ENCODE data around the gene SLC22A3. TPM values are rescaled to one million over a fixed set of nuclear protein-coding genes. Genes with fewer than 3 reads are reported as not detected.

The SLC22A3 gene
- polyA plus RNA-seq, 1 of the 3 experiments (the other 2 are of a cell fraction): not detected

- no peak overlapping the region for H3K4me2 ChIP-seq
- H3F3A ChIP-seq (replicated peaks; ENCODE audit: insufficient read depth): no peaks in the 10 kb centered on the region
- POLR2A ChIA-PET: no interaction called here
- H3K27ac ChIP-seq (ENCODE audit: low read depth in 2 of 2, low read length in 1 of 2): no peak overlapping the region
- peaks cover 31% of the 10 kb centered on the region; the same call in 1 of the 2 replicates for H3K27me3 ChIP-seq (ENCODE audit: insufficient read depth)
- H3K4me3 ChIP-seq (ENCODE audit: low read depth in 2 of 2, low read length in 1 of 2): no peak overlapping the region
- no peaks in the 10 kb centered on the region for H3K9me2 ChIP-seq
- TF ChIP-seq USF2 (IDR thresholded peaks at IDR 0.05; ENCODE audit: borderline replicate concordance, low read depth, low read length) (no peak), SMC3 (IDR thresholded peaks at IDR 0.05; ENCODE audit: low read depth, low read length) (no peak), CHD2 (IDR thresholded peaks at IDR 0.05; ENCODE audit: low read length, partially characterized antibody) (no peak), NRF1 (IDR thresholded peaks at IDR 0.05; ENCODE audit: low read depth, low read length) (no peak), SIN3A (IDR thresholded peaks at IDR 0.05; ENCODE audit: borderline replicate concordance, low read depth, low read length) (no peak), JUND (IDR thresholded peaks at IDR 0.05) (no peak), POLR2AphosphoS5 (IDR thresholded peaks at IDR 0.05; ENCODE audit: low read depth, low read length) (no peak), ELF1 (IDR thresholded peaks at IDR 0.05) (no peak), YY1 (IDR thresholded peaks at IDR 0.05; ENCODE audit: low read depth) (no peak), RCOR1 (IDR thresholded peaks at IDR 0.05; ENCODE audit: low read length) (no peak), ZBTB33 (IDR thresholded peaks at IDR 0.05; ENCODE audit: borderline replicate concordance, low read depth) (no peak), RXRA (IDR thresholded peaks at IDR 0.05; ENCODE audit: borderline replicate concordance, low read depth) (no peak), USF1 (IDR thresholded peaks at IDR 0.05; ENCODE audit: borderline replicate concordance, low read depth) (no peak), IRF3 (IDR thresholded peaks at IDR 0.05; ENCODE audit: low read depth, low read length) (no peak), RFX5 (IDR thresholded peaks at IDR 0.05; ENCODE audit: low read length) (no peak), MEF2A (IDR thresholded peaks at IDR 0.05; ENCODE audit: borderline replicate concordance, low read depth) (no peak), FOXJ3 (CRISPR knock-in tag; IDR thresholded peaks at IDR 0.05) (no peak), REST (IDR thresholded peaks at IDR 0.05; ENCODE audit: low read depth, low read length) (no peak), MXI1 (IDR thresholded peaks at IDR 0.05; ENCODE audit: low read depth, low read length) (no peak), EZH2phosphoT487 (IDR thresholded peaks at IDR 0.05; ENCODE audit: borderline replicate concordance, low read depth) (no peak)
- under 1% methylated on average over 3 of the region's 3 CpGs for WGBS (ENCODE audit: low lambda C conversion rate)
- CTCF ChIA-PET: no interaction called here
- H2AFZ ChIP-seq (ENCODE audit: low read depth): no peak overlapping the region
- H3K36me3 ChIP-seq (replicated peaks in 1 of 2; ENCODE audit: control insufficient read depth in 1 of 2, insufficient read depth in 2 of 2, low read length in 1 of 2): no peaks in the 10 kb centered on the region
- no peaks in the 10 kb centered on the region for H3K9me3 ChIP-seq
- no peaks in the 10 kb centered on the region for H4K20me1 ChIP-seq (ENCODE audit: insufficient read depth)
- H3K9ac ChIP-seq: no peak overlapping the region
- H3K79me2 ChIP-seq (ENCODE audit: insufficient read depth): no peaks in the 10 kb centered on the region
- no peaks in the 10 kb centered on the region for H3K4me1 ChIP-seq (ENCODE audit: control insufficient read depth in 1 of 2, insufficient read depth in 2 of 2, low read depth in 1 of 2, low read length in 1 of 2)
- no peak for DNase-seq
Measured at GRCh38 chr6:160344271-160344670, 3.9 kb upstream of the SLC22A3 start.
